ENCODE measurements around the gene TTPAL. TPM values are rescaled to one million over a fixed set of nuclear protein-coding genes. Genes with fewer than 3 reads are reported as not detected.

The TTPAL gene
- total and polyA plus RNA-seq, 2 donors (not counting 3 experiments of a cell fraction or from before 2014, with no cell fraction given): 4.0 to 8.0 TPM

DNA sequence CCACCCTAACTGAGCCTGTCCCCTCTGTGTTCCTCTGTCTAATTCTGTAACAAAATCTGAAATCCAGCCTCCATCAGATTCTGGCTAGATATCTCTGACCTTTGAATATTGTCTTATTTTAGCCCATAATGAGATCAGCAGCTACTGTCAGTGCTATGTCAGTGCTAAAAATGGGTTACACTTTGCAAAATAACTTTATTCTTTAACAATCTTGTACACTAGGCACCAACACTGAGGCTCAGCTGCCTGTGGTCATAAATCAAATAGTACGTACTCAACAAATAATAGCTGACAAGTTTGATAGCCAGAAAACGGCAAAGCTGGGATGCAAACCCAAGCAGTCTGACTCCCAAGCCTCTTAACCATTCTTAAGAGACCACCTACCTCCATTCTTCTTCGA, 22.1 kb downstream of the TTPAL start:
- Histone ChIP-seq H3K79me2 (ENCODE audit: control insufficient read depth, insufficient read depth, low read length) (no peaks in the 10 kb centered on the region), H3K9ac (replicated peaks; ENCODE audit: extremely low read depth, insufficient read depth, low read length) (no peak overlapping the region), H3K9me3 (replicated peaks; ENCODE audit: control insufficient read depth, insufficient read depth, low read length) (no peaks in the 10 kb centered on the region), H3K4me3 (replicated peaks in 1 of 3; ENCODE audit: insufficient read depth in 1 of 3, low read depth in 1 of 3, low read length in 3 of 3) (no peak overlapping the region), H4K20me1 (replicated peaks; ENCODE audit: control insufficient read depth, extremely low read depth, insufficient read depth, low read length) (no peaks in the 10 kb centered on the region), H3K4me2 (ENCODE audit: insufficient read depth, low read length) (no peak overlapping the region), H3K27me3 (ENCODE audit: control insufficient read depth in 2 of 2, insufficient read depth in 2 of 2, low read length in 2 of 2) (no peaks in the 10 kb centered on the region), H3K4me1 (ENCODE audit: control insufficient read depth, extremely low read depth, insufficient read depth, low read length) (no peaks in the 10 kb centered on the region), H3K27ac (ENCODE audit: insufficient read depth, low read depth, low read length) (no peak overlapping the region), H2AFZ (ENCODE audit: low read depth, low read length) (no peak overlapping the region), H3K9me1 (replicated peaks; ENCODE audit: control insufficient read depth, extremely low read depth, insufficient read depth, low read length) (no peaks in the 10 kb centered on the region), H3K36me3 (ENCODE audit: control insufficient read depth in 2 of 2, extremely low read depth in 1 of 2, insufficient read depth in 2 of 2, low read length in 2 of 2) (peaks cover 28 to 33% of the 10 kb centered on the region in 2 experiments)
- no peak for DNase-seq (ENCODE audit: low read depth, low spot score)
- TF ChIP-seq JUN (IDR thresholded peaks at IDR 0.05; ENCODE audit: borderline replicate concordance, insufficient read depth, insufficient read length, low read depth) (no peak), CTCF (IDR thresholded peaks at IDR 0.05; ENCODE audit: extremely low read depth in 1 of 2, insufficient read depth in 1 of 2, low read depth in 1 of 2, low read length in 2 of 2) (no peak), POLR2AphosphoS5 (IDR thresholded peaks at IDR 0.05; ENCODE audit: insufficient read depth, low read depth, low read length) (no peak), MYC (IDR thresholded peaks at IDR 0.05; ENCODE audit: low read depth, low read length) (no peak), FOS (IDR thresholded peaks at IDR 0.05; ENCODE audit: borderline replicate concordance, insufficient read depth, low read length) (no peak), MAX (IDR thresholded peaks at IDR 0.05; ENCODE audit: insufficient read depth, insufficient read length) (no peak), EZH2 (IDR thresholded peaks at IDR 0.05; ENCODE audit: borderline replicate concordance, low read depth, low read length, severe bottlenecking) (no peak), GATA2 (IDR thresholded peaks at IDR 0.05; ENCODE audit: insufficient read depth, insufficient read length, low read depth, low read length) (no peak), POLR2A (IDR thresholded peaks at IDR 0.05; ENCODE audit: low read depth, low read length) (no peak)
- no peak for FAIRE-seq
- intact Hi-C loops (cut with micrococcal nuclease): no loop called here
- dilution Hi-C loops (cut with MboI; ENCODE audit: extremely low pct_ligation_motif_present, low sequenced_read_pairs): no loop called here
- CTCF ChIA-PET: no interaction called here
- BruUV-seq (replicated peaks): no TSS peak
- POLR2A ChIA-PET: no interaction called here

Measured in endothelial cell of umbilical vein (primary cell).